Left lung (tissue), 10 donors: ENCODE data around the gene PIP4K2A. TPM values are rescaled to one million over a fixed set of nuclear protein-coding genes. Genes with fewer than 3 reads are reported as not detected.

Source experiments
- ATAC-seq: fragments of 200-7000 bp; cut with Tn5 transposase; one replicate; pipeline ENCODE4 v1.9.1; 2020; ENCODE audit warnings: moderate library complexity
- DNase-seq, 4 donors: peaks; one replicate each; pipeline ENCODE4 v3.0.0-alpha.2; 2013 to 2020
- H3K27ac ChIP-seq, 2 donors: fragments of 200-600 bp; sonication (generic) in 1 of 2; one replicate each; pipeline versions ENCODE4 v1.5.0 to v1.8.0; 2020 to 2021
- H3K27me3 ChIP-seq, 2 donors: fragments of 200-600 bp; sonication (generic) in 1 of 2; one replicate each; pipeline versions ENCODE4 v1.5.0 to v1.8.0; 2020 to 2021
- H3K36me3 ChIP-seq, 2 donors: fragments of 200-600 bp; sonication (generic) in 1 of 2; one replicate each; pipeline versions ENCODE4 v1.5.0 to v1.8.0; 2020 to 2021
- H3K4me1 ChIP-seq, 2 donors: fragments of 200-600 bp; one replicate each; pipeline ENCODE4 v1.8.0; 2021
- H3K4me3 ChIP-seq, 2 donors: fragments of 200-600 bp; sonication (generic) in 1 of 2; one replicate each; pipeline versions ENCODE4 v1.5.0 to v1.8.0; 2020 to 2021; ENCODE audit warnings: mild to moderate bottlenecking in 1 of 2
- H3K9me3 ChIP-seq, 2 donors: fragments of 200-600 bp; sonication (generic) in 1 of 2; one replicate each; pipeline versions ENCODE4 v1.5.0 to v1.8.0; 2020 to 2021
- CTCF ChIP-seq, 2 donors: fragments of 200-600 bp; sonication (generic) in 1 of 2; IDR thresholded peaks; one replicate each; pipeline versions ENCODE4 v1.5.0 to v1.8.0; 2021; ENCODE audit warnings: antibody characterized with exemption in 2 of 2
- intact Hi-C, 2 donors: fragments of 100-400 bp; cut with DNase I; formaldehyde crosslinking; loops; one replicate each; pipeline versions ENCODE4 v1.11.2 to v1.14.2; 2022
- polyA plus RNA-seq, 6 donors: library from polyadenylated mRNA; unstranded; fragments of 120-200 nt; gene quantifications; one replicate each; pipeline ENCODE4 v1.2.1, GENCODE V29; 2013; ENCODE audit not compliant: insufficient read length in 6 of 6
- total RNA-seq, 2 donors: library from RNA; stranded (reverse); fragmentation: NEBNext Ultra II Directional; extraction: Animal tissue kit (Norgen Biotek cat#: 25700); gene quantifications; one replicate each; pipeline ENCODE4 v1.2.1, GENCODE V29; 2021
- donor health status: DM: no; HTN: yes; CAD: no.
- donor health status: DM: no; HTN: no; CAD: no.

The PIP4K2A gene
- total and polyA plus RNA-seq, 8 donors, result 24.9 to 53.8 (median 29.5) TPM

DNA sequence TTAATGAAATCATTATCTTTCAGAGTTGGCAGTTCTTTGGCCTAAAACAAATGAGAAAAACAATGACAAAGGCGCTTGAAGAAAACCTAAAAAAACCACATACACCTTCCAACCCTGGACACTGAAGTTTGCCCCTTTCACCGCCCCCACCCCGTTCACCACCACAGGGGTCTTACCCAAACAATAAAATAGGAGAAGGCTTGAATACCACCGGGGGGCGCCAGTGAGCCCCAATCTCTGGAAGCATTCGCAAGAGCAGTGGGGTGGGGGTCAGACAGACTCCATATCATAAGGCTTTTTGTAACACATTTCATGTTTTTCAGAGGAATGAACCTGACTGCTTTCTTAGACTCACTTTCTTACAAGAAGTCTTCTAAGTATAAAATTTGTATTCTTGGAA is 163.6 kb downstream of the PIP4K2A start:
- intact Hi-C loops, result no loop called here
- Histone ChIP-seq H3K36me3 (peaks cover 0 to 61% of the 10 kb centered on the region in 2 donors), H3K4me1 (no peaks in the 10 kb centered on the region), H3K4me3 (no peak overlapping the region), H3K27me3 (no peaks in the 10 kb centered on the region), H3K27ac (no peak overlapping the region), H3K9me3 (no peaks in the 10 kb centered on the region)
- peak in 1 of 2 donors; percentile 52 for TF ChIP-seq CTCF (IDR thresholded peaks at IDR 0.05)
- ATAC-seq, result no peak
- DNase-seq, result peak in 2 of 4 donors; percentile 30 to 38

GRCh38 chr10:22548344-22548743 is 166.0 kb downstream of the PIP4K2A start:
- peaks cover 0 to 71% of the 10 kb centered on the region in 2 donors for H3K36me3 ChIP-seq
- intact Hi-C loops, result no loop called here
- DNase-seq (no peak), ATAC-seq (no peak)
- TF ChIP-seq CTCF (IDR thresholded peaks at IDR 0.05), result no peak
- H3K9me3 ChIP-seq, result no peaks in the 10 kb centered on the region
- H3K4me3 ChIP-seq, result no peak overlapping the region
- no peaks in the 10 kb centered on the region for H3K4me1 ChIP-seq
- no peak overlapping the region for H3K27ac ChIP-seq
- H3K27me3 ChIP-seq, result no peaks in the 10 kb centered on the region

DNA sequence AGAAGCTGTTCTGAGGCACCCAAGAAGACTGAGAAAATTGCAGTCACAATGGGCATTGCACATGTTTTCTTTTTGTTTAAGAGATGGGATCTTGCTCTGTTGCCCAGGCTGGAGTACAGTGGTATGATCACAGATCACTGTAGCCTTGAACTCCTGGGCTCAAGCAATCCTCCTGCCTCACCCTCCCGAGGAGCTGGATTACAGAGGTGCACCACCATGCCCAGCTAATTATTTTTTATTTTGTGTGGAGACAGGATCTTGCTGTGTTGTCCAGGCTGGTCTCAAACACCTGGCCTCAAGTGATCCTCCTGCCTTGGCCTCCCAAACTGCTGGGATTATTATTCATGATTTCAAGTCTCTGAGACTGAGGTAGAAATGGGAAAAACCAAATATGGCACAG is 168.7 kb downstream of the PIP4K2A start:
- peaks cover 0 to 90% of the 10 kb centered on the region in 2 donors for H3K36me3 ChIP-seq
- DNase-seq (no peak), ATAC-seq (no peak)
- no peaks in the 10 kb centered on the region for H3K4me1 ChIP-seq
- intact Hi-C loops, result no loop called here
- no peak for TF ChIP-seq CTCF (IDR thresholded peaks at IDR 0.05)
- no peak overlapping the region for H3K27ac ChIP-seq
- H3K9me3 ChIP-seq, result no peaks in the 10 kb centered on the region
- no peak overlapping the region for H3K4me3 ChIP-seq
- H3K27me3 ChIP-seq, result no peaks in the 10 kb centered on the region

DNA sequence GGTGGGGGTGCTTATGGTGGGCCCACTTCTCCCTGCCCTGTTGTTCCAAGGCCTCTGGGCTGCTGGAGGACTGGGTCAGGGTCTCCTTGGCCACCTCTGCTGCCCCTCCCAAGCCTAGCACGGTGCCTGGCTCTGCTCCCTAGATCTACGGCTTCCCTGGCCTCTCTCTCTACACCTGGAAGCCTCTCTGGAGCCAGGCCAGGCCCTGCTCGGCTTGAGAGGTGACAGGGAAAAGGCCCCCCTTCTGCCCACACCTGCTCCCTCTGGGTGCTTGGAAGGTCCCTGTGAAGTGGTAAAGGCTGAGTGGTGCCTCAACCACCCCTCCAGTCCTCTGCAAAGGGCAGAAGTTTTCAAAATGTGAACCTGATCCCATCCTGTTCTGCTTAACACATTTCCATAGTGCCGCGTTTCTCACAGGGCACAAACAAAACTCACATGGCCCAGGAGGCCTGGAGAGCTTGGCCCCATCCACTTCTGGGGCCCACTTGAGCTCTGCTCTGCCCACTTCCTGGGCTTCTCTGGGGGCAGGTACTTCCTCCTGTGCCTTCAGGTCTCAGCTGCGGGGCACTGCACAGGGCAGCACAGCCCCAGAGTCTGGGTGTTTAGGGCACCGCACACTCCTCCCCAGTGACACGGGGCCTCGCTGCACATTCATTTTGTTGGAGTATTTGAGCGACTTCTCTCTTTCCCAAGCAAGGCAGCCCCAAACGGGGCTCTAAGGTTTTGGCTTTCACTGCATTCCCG is 169.9 kb downstream of the PIP4K2A start:
- Histone ChIP-seq H3K27ac (no peak overlapping the region), H3K4me3 (no peak overlapping the region), H3K36me3 (peaks cover 0 to 91% of the 10 kb centered on the region in 2 donors), H3K27me3 (no peaks in the 10 kb centered on the region), H3K9me3 (no peaks in the 10 kb centered on the region), H3K4me1 (no peaks in the 10 kb centered on the region)
- ATAC-seq (peak; percentile 89), DNase-seq (peak in 2 of 4 donors; percentile 46 to 56)
- intact Hi-C loops, result no loop called here
- no peak for TF ChIP-seq CTCF (IDR thresholded peaks at IDR 0.05)

DNA sequence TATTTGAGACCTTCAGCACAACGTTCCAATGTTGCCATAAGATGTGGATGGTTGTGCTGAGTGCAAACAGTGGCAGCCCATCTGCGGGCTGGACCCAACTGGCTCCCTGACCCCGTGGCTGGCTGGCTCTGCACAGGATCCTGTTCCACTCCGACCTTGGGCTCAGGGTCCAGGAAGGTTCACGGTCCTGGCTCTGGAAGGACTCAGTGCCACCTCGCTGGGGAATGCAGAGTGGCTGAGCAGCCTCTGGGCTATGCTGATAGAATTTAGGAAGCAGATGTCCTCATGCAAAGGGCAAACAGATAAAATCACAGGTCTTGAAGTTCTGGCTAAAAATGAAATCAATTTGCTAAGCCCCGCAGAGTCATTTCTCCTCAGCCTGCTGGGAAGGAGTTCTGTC is 171.6 kb downstream of the PIP4K2A start:
- intact Hi-C loops, result no loop called here
- no peak for ATAC-seq
- Histone ChIP-seq H3K27me3 (no peaks in the 10 kb centered on the region), H3K27ac (no peak overlapping the region), H3K4me3 (no peak overlapping the region), H3K9me3 (no peaks in the 10 kb centered on the region), H3K4me1 (no peaks in the 10 kb centered on the region), H3K36me3 (peaks cover 0 to 91% of the 10 kb centered on the region in 2 donors)
- TF ChIP-seq CTCF (IDR thresholded peaks at IDR 0.05), result no peak
- no peak for DNase-seq
